Kidney (tissue), 14 donors: Measurements from ENCODE around the gene PCDH15. TPM values are rescaled to one million over a fixed set of nuclear protein-coding genes. Genes with fewer than 3 reads are reported as not detected.

Experiments used
- DNase-seq, 5 donors: peaks; one replicate each; pipeline ENCODE4 v3.0.0-alpha.2; 2013 to 2020
- FAIRE-seq: peaks from 2 replicates; lab custom pipeline; 2012; peaks lifted over from hg19 to GRCh38; lab: Jason Lieb, UNC
- H3K27ac ChIP-seq, 2 donors: one replicate each; pipeline ENCODE4 v1.7.0; 2013; ENCODE audit warnings: low read depth in 2 of 2, low read length in 2 of 2, inconsistent platforms in 1 of 2
- H3K27me3 ChIP-seq: one replicate; pipeline ENCODE4 v1.7.1; 2013; ENCODE audit warnings: low read length, inconsistent platforms; ENCODE audit not compliant: control insufficient read depth, insufficient read depth
- H3K36me3 ChIP-seq, 3 donors: one replicate each; pipeline versions ENCODE4 v1.7.0 to v1.7.1; 2013; ENCODE audit warnings: low read length in 3 of 3, control low read depth in 1 of 3, inconsistent platforms in 1 of 3; ENCODE audit not compliant: insufficient read depth in 3 of 3, control insufficient read depth in 2 of 3
- H3K4me1 ChIP-seq, 3 donors: one replicate each; pipeline versions ENCODE4 v1.7.0 to v1.7.1; 2013; ENCODE audit warnings: low read length in 3 of 3, inconsistent platforms in 1 of 3, low read depth in 1 of 3; ENCODE audit not compliant: control insufficient read depth in 2 of 3, insufficient read depth in 2 of 3
- H3K4me3 ChIP-seq, 3 donors: one replicate each; pipeline versions ENCODE4 v1.7.0 to v1.8.1; 2013; ENCODE audit warnings: low read length in 3 of 3, control low read depth in 1 of 3, inconsistent platforms in 1 of 3
- H3K9ac ChIP-seq, 3 donors: one replicate each; pipeline versions ENCODE4 v1.7.0 to v1.7.1; 2013; ENCODE audit warnings: low read length in 3 of 3, control low read depth in 1 of 3, inconsistent platforms in 1 of 3
- H3K9me3 ChIP-seq, 3 donors: one replicate each; pipeline versions ENCODE4 v1.7.0 to v1.7.1; 2013; ENCODE audit warnings: low read length in 3 of 3, control low read depth in 1 of 3, inconsistent platforms in 1 of 3; ENCODE audit not compliant: control insufficient read depth in 2 of 3, insufficient read depth in 1 of 3
- intact Hi-C: fragments of 100-400 bp; cut with DNase I; formaldehyde crosslinking; loops from one replicate; pipeline ENCODE4 v1.11.1; 2022
- polyA plus RNA-seq: library from polyadenylated mRNA; stranded (reverse); fragments of 350-450 nt; fragmentation: Illumina TruSeq; extraction: RNeasy Lipid Tissue Mini Kit (QIAGEN cat#74804); gene quantifications from one replicate; pipeline ENCODE4 v1.2.3, GENCODE V29; 2014; ENCODE audit warnings: low read depth, low replicate concordance; ENCODE audit not compliant: insufficient read depth
- total RNA-seq: library from RNA; stranded (reverse); fragmentation: NEBNext Ultra II Directional; extraction: Animal tissue kit (Norgen Biotek cat#: 25700); gene quantifications from one replicate; pipeline ENCODE4 v1.2.1, GENCODE V29; 2021
- TF ChIP-seq, protein P1 (sequence below): IDR thresholded peaks from 3 replicates; pipeline ENCODE4 v1.5.1; 2012; ENCODE audit warnings: mild to moderate bottlenecking, moderate library complexity, borderline replicate concordance; ENCODE audit not compliant: insufficient read depth; ENCODE audit errors: extremely low read depth
- donor health status: control.
- donor health status: control.
- donor health status: control.
- donor health status: control.
- donor health status: control.
- donor health status: DM: yes; HTN: yes; CAD: no.
- donor health status: Normal renal cell carcinoma (clear cell type).

PCDH15 gene
- total and polyA plus RNA-seq, 2 donors from 2014 or later = 1.5 TPM; not detected in 1

DNA sequence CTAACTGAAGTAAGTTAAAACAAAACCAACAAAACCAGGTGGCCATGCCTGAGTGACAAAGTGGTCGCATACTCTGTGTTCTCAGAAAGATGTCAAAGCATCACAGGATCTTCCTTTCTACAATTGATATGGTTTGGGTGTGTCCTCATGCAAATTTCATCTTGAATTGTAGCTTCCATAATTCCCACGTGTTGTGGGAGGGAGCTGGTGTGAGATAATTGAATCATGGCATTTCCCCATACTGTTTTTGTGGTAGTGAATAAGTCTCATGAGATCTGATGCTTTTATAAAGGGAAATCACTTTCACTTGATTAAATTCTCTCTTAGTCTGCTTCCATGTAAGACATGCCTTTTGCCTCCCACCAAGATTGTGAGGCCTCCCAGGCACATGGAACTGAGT, 465.7 kb downstream of the PCDH15 start:
- no peaks in the 10 kb centered on the region for H3K4me1 ChIP-seq
- FAIRE-seq = no peak
- TF ChIP-seq, protein P1, sequence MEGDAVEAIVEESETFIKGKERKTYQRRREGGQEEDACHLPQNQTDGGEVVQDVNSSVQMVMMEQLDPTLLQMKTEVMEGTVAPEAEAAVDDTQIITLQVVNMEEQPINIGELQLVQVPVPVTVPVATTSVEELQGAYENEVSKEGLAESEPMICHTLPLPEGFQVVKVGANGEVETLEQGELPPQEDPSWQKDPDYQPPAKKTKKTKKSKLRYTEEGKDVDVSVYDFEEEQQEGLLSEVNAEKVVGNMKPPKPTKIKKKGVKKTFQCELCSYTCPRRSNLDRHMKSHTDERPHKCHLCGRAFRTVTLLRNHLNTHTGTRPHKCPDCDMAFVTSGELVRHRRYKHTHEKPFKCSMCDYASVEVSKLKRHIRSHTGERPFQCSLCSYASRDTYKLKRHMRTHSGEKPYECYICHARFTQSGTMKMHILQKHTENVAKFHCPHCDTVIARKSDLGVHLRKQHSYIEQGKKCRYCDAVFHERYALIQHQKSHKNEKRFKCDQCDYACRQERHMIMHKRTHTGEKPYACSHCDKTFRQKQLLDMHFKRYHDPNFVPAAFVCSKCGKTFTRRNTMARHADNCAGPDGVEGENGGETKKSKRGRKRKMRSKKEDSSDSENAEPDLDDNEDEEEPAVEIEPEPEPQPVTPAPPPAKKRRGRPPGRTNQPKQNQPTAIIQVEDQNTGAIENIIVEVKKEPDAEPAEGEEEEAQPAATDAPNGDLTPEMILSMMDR = no peak

DNA sequence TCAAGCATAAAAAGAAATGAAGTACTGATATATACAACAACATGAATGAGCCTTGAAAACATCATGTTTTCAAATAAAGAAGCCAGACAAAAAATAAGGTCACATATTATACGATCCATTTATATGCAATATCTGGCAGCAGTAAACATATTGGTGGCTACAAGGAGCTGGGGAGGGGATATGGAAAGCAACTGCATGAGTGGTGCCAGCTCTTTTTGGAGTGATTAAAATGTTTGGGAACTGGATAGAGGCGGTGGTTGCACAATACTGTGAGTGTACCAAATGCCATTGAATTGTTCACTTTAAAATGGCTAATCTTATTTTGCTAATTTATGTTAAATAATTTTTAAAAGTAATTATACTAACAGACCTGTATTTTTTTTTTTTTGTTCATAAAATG, 481.7 kb downstream of the PCDH15 start:
- Histone ChIP-seq H3K27me3 (no peaks in the 10 kb centered on the region), H3K9me3 (no peaks in the 10 kb centered on the region), H3K36me3 (no peaks in the 10 kb centered on the region), H3K27ac (no peak overlapping the region), H3K4me3 (no peak overlapping the region), H3K4me1 (no peaks in the 10 kb centered on the region), H3K9ac (no peak overlapping the region)
- DNase-seq (no peak), FAIRE-seq (no peak)
- TF ChIP-seq, protein P1 = no peak
- intact Hi-C loops = no loop called here

More for the DNA sequence above, 465.7 kb downstream of the PCDH15 start:
- Histone ChIP-seq H3K27ac (no peak overlapping the region), H3K9me3 (no peaks in the 10 kb centered on the region), H3K36me3 (no peaks in the 10 kb centered on the region), H3K9ac (no peak overlapping the region), H3K4me3 (no peak overlapping the region), H3K27me3 (no peaks in the 10 kb centered on the region)
- intact Hi-C loops = no loop called here
- no peak for DNase-seq

DNA sequence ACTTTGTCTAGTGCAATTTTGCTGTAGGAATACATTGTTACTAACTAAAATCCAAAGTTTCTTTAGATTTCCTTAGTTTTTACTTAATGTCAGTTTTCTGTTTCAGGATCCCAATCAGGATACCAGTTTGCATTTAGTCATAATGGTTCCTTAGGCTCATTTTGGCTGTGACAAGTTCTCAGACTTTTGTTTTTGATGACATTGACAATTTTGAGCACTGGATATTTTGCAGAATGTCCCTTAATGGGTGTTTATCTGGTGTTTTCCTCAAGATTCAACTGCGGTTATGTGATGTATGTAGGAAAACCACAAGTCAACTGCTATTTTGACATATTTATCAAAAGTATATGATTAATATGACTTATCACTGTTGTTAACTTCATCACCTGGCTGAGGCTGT, 482.6 kb downstream of the PCDH15 start:
- intact Hi-C loops = no loop called here
- no peaks in the 10 kb centered on the region for H3K4me1 ChIP-seq
- FAIRE-seq = no peak
- TF ChIP-seq, protein P1 = no peak
- H3K4me3 ChIP-seq = no peak overlapping the region
- no peak overlapping the region for H3K9ac ChIP-seq
- H3K27me3 ChIP-seq = no peaks in the 10 kb centered on the region
- no peak overlapping the region for H3K27ac ChIP-seq
- no peak for DNase-seq
- H3K9me3 ChIP-seq = no peaks in the 10 kb centered on the region
- H3K36me3 ChIP-seq = no peaks in the 10 kb centered on the region

DNA sequence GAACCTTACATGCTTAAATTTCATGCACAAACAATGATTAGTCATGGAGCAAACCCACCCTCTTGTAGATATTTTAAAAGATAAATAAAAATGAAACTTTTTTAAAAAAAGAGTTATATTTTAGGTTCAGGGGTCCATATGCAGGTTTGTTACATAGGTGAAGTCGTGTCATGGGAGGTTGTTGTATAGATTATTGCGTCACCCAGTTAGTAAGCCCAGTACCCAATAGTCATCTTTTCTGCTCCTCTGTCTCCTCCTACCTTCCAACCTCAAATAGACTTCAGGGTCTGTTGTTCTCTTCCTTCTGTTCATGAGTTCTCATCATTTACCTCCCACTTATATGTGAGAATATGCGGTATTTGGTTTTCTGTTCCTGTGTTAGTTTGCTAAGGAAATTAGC, 486.6 kb downstream of the PCDH15 start:
- Histone ChIP-seq H3K36me3 (no peaks in the 10 kb centered on the region), H3K9me3 (no peaks in the 10 kb centered on the region), H3K27ac (no peak overlapping the region), H3K9ac (no peak overlapping the region), H3K4me3 (no peak overlapping the region), H3K4me1 (no peaks in the 10 kb centered on the region), H3K27me3 (no peaks in the 10 kb centered on the region)
- DNase-seq (no peak), FAIRE-seq (no peak)
- intact Hi-C loops = no loop called here
- TF ChIP-seq, protein P1 = no peak
